K562 (cell line): ENCODE measurements around the gene CACYBP. TPM values are rescaled to one million over a fixed set of nuclear protein-coding genes. Genes with fewer than 3 reads are reported as not detected.

ENCODE experiments used
- ATAC-seq: fragments of 200-7000 bp; cut with Tn5 transposase; 3 replicates; pipeline ENCODE4 v1.9.1; 2020; ENCODE audit warnings: moderate library complexity
- BruUV-seq: library from RNA; stranded (reverse); fragments of 400-500 nt; replicated peaks from 2 replicates; lab custom pipeline; 2021; lab: Mats Ljungman, UMichigan
- CTCF ChIA-PET: fragments of 300-600 bp; formaldehyde crosslinking; extraction: SDS; loops from one replicate; lab custom pipeline; 2021; ENCODE audit warnings: low intra/inter-chr PET ratio; lab: Yijun Ruan, JAX
- POLR2A ChIA-PET: fragments of 300-600, 350-650 bp; sonication (Branson Sonifier 250); formaldehyde crosslinking; extraction: SDS; loops from one replicate; lab custom pipeline; 2021; ENCODE audit warnings: antibody characterized with exemption, inconsistent platforms; lab: Yijun Ruan, JAX
- DNase-seq, 4 experiments: peaks; one replicate each; pipeline versions ENCODE4 v3.0.0 to v3.0.0-alpha.2; 2011 to 2018; ENCODE audit warnings: low spot score in 3 of 4, mixed read lengths in 3 of 4; ENCODE audit errors: extremely low read depth in 1 of 4
- FAIRE-seq: peaks from 2 replicates; lab custom pipeline; 2011; peaks lifted over from hg19 to GRCh38; lab: Jason Lieb, UNC
- H2AFZ ChIP-seq: 2 replicates; pipeline ENCODE4 v1.6.0; 2011; ENCODE audit warnings: low read depth, low read length, control low read depth, inconsistent platforms
- H3K27ac ChIP-seq: fragments of 200-600 bp; 3 replicates; pipeline ENCODE4 v1.8.0; 2011; ENCODE audit warnings: low read depth, mild to moderate bottlenecking, control low read depth, inconsistent platforms, low read length, moderate library complexity, mixed read lengths; ENCODE audit errors: extremely low read depth
- H3K27me3 ChIP-seq, 2 experiments: fragments of 300-600 bp in 1 of 2; 2 replicates in 1 of 2; 3 replicates in 1 of 2; pipeline versions ENCODE4 v1.6.0 to v1.8.0; 2011; ENCODE audit warnings: inconsistent platforms in 2 of 2, low read length in 2 of 2, mild to moderate bottlenecking in 1 of 2, mixed read lengths in 1 of 2, moderate library complexity in 1 of 2; ENCODE audit not compliant: control insufficient read depth in 2 of 2, insufficient read depth in 2 of 2
- H3K36me3 ChIP-seq: fragments of 300-600 bp; 3 replicates; pipeline ENCODE4 v1.8.0; 2011; ENCODE audit warnings: mild to moderate bottlenecking, low read length, inconsistent platforms; ENCODE audit not compliant: control insufficient read depth, insufficient read depth
- H3K4me1 ChIP-seq, 2 experiments: fragments of 200-600 bp in 1 of 2; replicated peaks in 1 of 2; 2 replicates in 1 of 2; 3 replicates in 1 of 2; pipeline versions ENCODE4 v1.5.1 to v1.8.0; 2011; ENCODE audit warnings: inconsistent platforms in 2 of 2, low read length in 2 of 2, mild to moderate bottlenecking in 1 of 2, mixed read lengths in 1 of 2, moderate library complexity in 1 of 2; ENCODE audit not compliant: control insufficient read depth in 2 of 2, insufficient read depth in 2 of 2
- H3K4me2 ChIP-seq: 2 replicates; pipeline ENCODE4 v1.6.1; 2011; ENCODE audit warnings: low read length, control low read depth, inconsistent platforms, mixed read lengths; ENCODE audit not compliant: insufficient read depth
- H3K4me3 ChIP-seq: fragments of 200-600 bp; sonication (generic), shearing (Covaris generic); 2 replicates; pipeline ENCODE4 v1.5.1; 2016; ENCODE audit warnings: control low read depth, inconsistent platforms
- H3K79me2 ChIP-seq: fragments of 200-600 bp; 3 replicates; pipeline ENCODE4 v1.8.0; 2011; ENCODE audit warnings: low read length, inconsistent platforms; ENCODE audit not compliant: control insufficient read depth, insufficient read depth
- H3K9ac ChIP-seq, 2 experiments: 2 replicates each; pipeline versions ENCODE4 v1.6.0 to v1.6.1; 2011; ENCODE audit warnings: low read depth in 2 of 2, low read length in 2 of 2, control low read depth in 1 of 2, inconsistent platforms in 1 of 2, mild to moderate bottlenecking in 1 of 2, mixed read lengths in 1 of 2; ENCODE audit not compliant: insufficient read depth in 1 of 2
- H3K9me1 ChIP-seq: one replicate; pipeline ENCODE4 v1.6.0; 2011; ENCODE audit warnings: inconsistent platforms, mild to moderate bottlenecking, low read length, moderate library complexity; ENCODE audit not compliant: control insufficient read depth, insufficient read depth
- H3K9me3 ChIP-seq: replicated peaks from 2 replicates; pipeline ENCODE4 v1.5.1; 2011; ENCODE audit warnings: low read depth, low read length, inconsistent platforms; ENCODE audit not compliant: control insufficient read depth, insufficient read depth
- H4K20me1 ChIP-seq: replicated peaks from 2 replicates; pipeline ENCODE4 v1.6.1; 2011; ENCODE audit warnings: low read length, inconsistent platforms, mixed read lengths; ENCODE audit not compliant: control insufficient read depth, insufficient read depth
- BHLHE40 ChIP-seq: IDR thresholded peaks from 2 replicates; pipeline ENCODE4 v1.6.1; 2011; ENCODE audit warnings: low read length, improper control_type of control experiment
- CBX2 ChIP-seq: fragments of 200-600 bp; sonication (generic); IDR thresholded peaks from one replicate; pipeline ENCODE4 v1.6.1; 2012; ENCODE audit warnings: mild to moderate bottlenecking, low read length, inconsistent platforms; ENCODE audit not compliant: insufficient read depth, poor library complexity, severe bottlenecking
- KHSRP ChIP-seq: fragments of 450-650 bp; IDR thresholded peaks from 2 replicates; pipeline ENCODE4 v1.6.1; 2017
- NCOA1 ChIP-seq: fragments of 450-650 bp; IDR thresholded peaks from 2 replicates; pipeline ENCODE4 v1.6.1; 2016; ENCODE audit warnings: low read depth
- NR2C2 ChIP-seq, 2 experiments: fragments of 200-800 bp in 1 of 2; sonication (Bioruptor generic) in 1 of 2; sonication (generic) in 1 of 2; formaldehyde crosslinking in 1 of 2; IDR thresholded peaks; 2 replicates each; pipeline versions ENCODE4 v1.6.1 to v1.8.0; 2016 to 2022; ENCODE audit warnings: mild to moderate bottlenecking in 1 of 2, missing compliant biosample characterization in 1 of 2, missing genetic modification characterization in 1 of 2, missing genetic modification reagents in 1 of 2
- OTX1 ChIP-seq: fragments of 450-650 bp; formaldehyde crosslinking; IDR thresholded peaks from 2 replicates; pipeline ENCODE4 v1.4.0; 2022; ENCODE audit warnings: mild to moderate bottlenecking
- POLR3G ChIP-seq: IDR thresholded peaks from 2 replicates; pipeline ENCODE4 v1.6.1; 2011; ENCODE audit not compliant: insufficient read length, insufficient replicate concordance; ENCODE audit errors: extremely low read depth
- SETDB1 ChIP-seq: IDR thresholded peaks from one replicate; pipeline ENCODE4 v1.6.1; 2012; ENCODE audit warnings: low read length, control low read depth, inconsistent platforms
- SLC30A9 ChIP-seq: fragments of 250-450 bp; sonication (Bioruptor Pico); IDR thresholded peaks from 2 replicates; pipeline ENCODE4 v1.8.0; 2022; ENCODE audit warnings: mild to moderate bottlenecking, moderate library complexity
- WGBS: fragments of 100-300 bp; shearing (Covaris generic); methylation state at CpG from one replicate; pipeline ENCODE4 v1.1.6; 2016; ENCODE audit warnings: low coverage, mixed read lengths; ENCODE audit not compliant: insufficient coverage; ENCODE audit errors: missing lambda C conversion rate; 5-methylcytosine and 5-hydroxymethylcytosine counted together
- in situ Hi-C: fragments of 300-500 bp; cut with MboI; formaldehyde crosslinking; loops from 4 replicates; pipeline ENCODE4 v1.15.0; 2018; ENCODE audit warnings: inconsistent platforms, mixed read lengths
- intact Hi-C: fragments of 100-400 bp; cut with micrococcal nuclease; formaldehyde crosslinking; loops from 2 replicates; pipeline ENCODE4 v1.14.2; 2022
- polyA plus RNA-seq, 8 experiments: library from polyadenylated mRNA; depleted of rRNA in 4 of 8; stranded (reverse) in 5 of 8; unstranded in 3 of 8; fragments of >200 nt; fragmentation: Nextera tagmentation in 2 of 8; fragmentation: Illumina TruSeq in 1 of 8; extraction: Ambion mirVana in 2 of 8; extraction: Trizol in 1 of 8; gene quantifications; 2 replicates each; pipeline versions ENCODE4 v1.2.1 to v1.2.3, GENCODE V29; 2011 to 2014; ENCODE audit warnings: inconsistent platforms in 1 of 8, missing spikeins in 1 of 8
- total RNA-seq, 7 experiments: library from RNA; depleted of rRNA in 6 of 7; stranded (reverse); fragments of >200 nt in 6 of 7; fragmentation: Illumina TruSeq in 2 of 7; extraction: Trizol in 2 of 7; gene quantifications; 2 replicates each; pipeline versions ENCODE4 v1.2.1 to v1.2.3, GENCODE V29; 2011 to 2021; ENCODE audit warnings: low replicate concordance in 1 of 7
- TF ChIP-seq, protein P1 (sequence below): IDR thresholded peaks from 2 replicates; pipeline ENCODE4 v1.6.1; 2014; ENCODE audit warnings: antibody characterized with exemption
- TF ChIP-seq, protein P2 (sequence below): IDR thresholded peaks from 3 replicates; pipeline ENCODE4 v1.6.1; 2011; ENCODE audit warnings: borderline replicate concordance, mild to moderate bottlenecking; ENCODE audit not compliant: insufficient read length, insufficient read depth
- TF ChIP-seq, protein P3 (sequence below): sonication (generic); formaldehyde crosslinking; IDR thresholded peaks from 2 replicates; pipeline ENCODE4 v1.8.1; 2023; ENCODE audit warnings: mild to moderate bottlenecking, missing genetic modification reagents

The CACYBP gene
- total and polyA plus RNA-seq, 9 of the 15 experiments (the other 6 are each of a cell fraction or from before 2014, with no cell fraction given), result 147 to 1,576 (median 488) TPM

DNA sequence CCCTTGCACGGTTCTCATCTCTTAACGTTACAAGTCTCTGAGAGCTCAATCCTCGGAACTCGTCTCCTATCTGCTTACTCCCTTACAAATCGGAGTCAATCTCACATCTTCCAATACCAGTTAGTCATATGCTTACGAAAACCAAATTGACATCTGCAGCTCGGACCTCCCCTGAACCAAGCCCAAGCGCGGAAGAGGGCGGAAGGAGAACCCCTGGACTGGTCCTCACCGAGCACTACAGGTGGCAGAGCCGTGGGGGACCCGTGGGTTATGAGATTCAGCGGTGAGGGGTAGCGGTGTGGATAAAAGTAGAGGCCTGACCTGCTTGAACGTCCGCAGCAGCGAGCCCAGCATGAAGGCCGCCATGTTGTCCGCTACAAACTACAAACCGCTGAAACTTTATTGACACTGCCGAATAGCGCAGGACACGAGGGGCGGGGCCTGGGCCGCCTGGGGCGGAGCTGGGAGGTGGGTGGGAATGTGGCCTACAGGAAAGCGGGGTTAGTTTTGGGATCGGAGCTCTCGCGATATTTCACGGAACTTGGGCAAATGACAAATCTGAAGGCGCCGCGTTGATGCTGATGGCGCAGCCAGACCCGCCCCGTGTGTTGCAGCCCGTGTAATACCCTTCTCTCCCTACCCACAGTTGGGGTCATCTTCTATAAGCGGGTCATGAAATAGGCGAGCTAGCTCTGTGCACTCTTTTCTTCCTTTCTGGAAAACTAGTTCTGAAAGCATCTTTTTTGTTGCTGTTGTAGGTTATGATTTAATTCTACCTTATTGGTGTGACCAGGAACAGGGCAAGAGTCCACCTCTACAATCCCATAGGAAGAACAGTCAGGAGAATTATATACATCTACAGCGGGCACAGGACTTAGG lies 23.5 kb downstream of the CACYBP start, which contains the start of gene MRPS14:
TSS of gene MRPS14 (minus strand) at position 383 of the 879 bp plus-strand sequence. CDS start at position 366, 17 bp downstream.
- FAIRE-seq, result peak; percentile 99
- in situ Hi-C loops, result no loop called here
- H3K9me3 ChIP-seq, result no peaks in the 10 kb centered on the region
- no peaks in the 10 kb centered on the region for H3K9me1 ChIP-seq
- H3K79me2 ChIP-seq, result peaks cover 39% of the 10 kb centered on the region
- no peaks in the 10 kb centered on the region for H4K20me1 ChIP-seq
- POLR2A ChIA-PET, result interaction anchor here (0.6 to 3.5 kb wide), 24 partner anchors 8 to 1155 kb away, joined by 3 to 65 read pairs (median 4); partner anchors contain the start of genes CACYBP, GAS5 and ZBTB37
- peak within 1 kb of the TSS; percentile 89 to 98 for H3K9ac ChIP-seq
- H3K27me3 ChIP-seq, result no peaks in the 10 kb centered on the region
- peak within 1 kb of the TSS; percentile 79 for H3K4me3 ChIP-seq
- DNase-seq, result peak; percentile 97 to 100 (median 98)
- 1% methylated on average over 42 of the region's 42 CpGs for WGBS
- peaks cover 29% of the 10 kb centered on the region for H3K36me3 ChIP-seq
- peak within 1 kb of the TSS; percentile 95 for H2AFZ ChIP-seq
- H3K4me1 ChIP-seq, result peaks cover 4 to 11% of the 10 kb centered on the region in 2 experiments; a peak in 4 of 5 replicates
- CTCF ChIA-PET, result no interaction called here
- intact Hi-C loops, result loop anchor here (1.0 to 2.0 kb wide), 2 partner anchors 20 to 24 kb away; partner anchors contain the start of gene CACYBP
- TSS peak; percentile 63 for BruUV-seq
- H3K4me2 ChIP-seq, result peak within 1 kb of the TSS; percentile 95
- peak within 1 kb of the TSS; percentile 83 for H3K27ac ChIP-seq
- ATAC-seq, result peak; percentile 97
- no peak for TF ChIP-seq POLR3G
- TF ChIP-seq NCOA1, result peak; percentile 48; the same call in 1 of the 2 replicates
- peak; percentile 36; the same call in 1 of the 2 replicates for TF ChIP-seq BHLHE40
- TF ChIP-seq CBX2, result no peak
- TF ChIP-seq, protein P1, sequence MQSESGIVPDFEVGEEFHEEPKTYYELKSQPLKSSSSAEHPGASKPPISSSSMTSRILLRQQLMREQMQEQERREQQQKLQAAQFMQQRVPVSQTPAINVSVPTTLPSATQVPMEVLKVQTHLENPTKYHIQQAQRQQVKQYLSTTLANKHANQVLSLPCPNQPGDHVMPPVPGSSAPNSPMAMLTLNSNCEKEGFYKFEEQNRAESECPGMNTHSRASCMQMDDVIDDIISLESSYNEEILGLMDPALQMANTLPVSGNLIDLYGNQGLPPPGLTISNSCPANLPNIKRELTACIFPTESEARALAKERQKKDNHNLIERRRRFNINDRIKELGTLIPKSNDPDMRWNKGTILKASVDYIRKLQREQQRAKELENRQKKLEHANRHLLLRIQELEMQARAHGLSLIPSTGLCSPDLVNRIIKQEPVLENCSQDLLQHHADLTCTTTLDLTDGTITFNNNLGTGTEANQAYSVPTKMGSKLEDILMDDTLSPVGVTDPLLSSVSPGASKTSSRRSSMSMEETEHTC, result no peak
- TF ChIP-seq SLC30A9 (CRISPR knock-in tag), result no peak
- TF ChIP-seq, protein P2, sequence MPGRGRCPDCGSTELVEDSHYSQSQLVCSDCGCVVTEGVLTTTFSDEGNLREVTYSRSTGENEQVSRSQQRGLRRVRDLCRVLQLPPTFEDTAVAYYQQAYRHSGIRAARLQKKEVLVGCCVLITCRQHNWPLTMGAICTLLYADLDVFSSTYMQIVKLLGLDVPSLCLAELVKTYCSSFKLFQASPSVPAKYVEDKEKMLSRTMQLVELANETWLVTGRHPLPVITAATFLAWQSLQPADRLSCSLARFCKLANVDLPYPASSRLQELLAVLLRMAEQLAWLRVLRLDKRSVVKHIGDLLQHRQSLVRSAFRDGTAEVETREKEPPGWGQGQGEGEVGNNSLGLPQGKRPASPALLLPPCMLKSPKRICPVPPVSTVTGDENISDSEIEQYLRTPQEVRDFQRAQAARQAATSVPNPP, result no peak
- TF ChIP-seq OTX1 (CRISPR knock-in tag), result peak; percentile 41; the same call in 1 of the 2 replicates
- TF ChIP-seq KHSRP, result no peak
- TF ChIP-seq NR2C2 (CRISPR knock-in tag; IDR thresholded peaks at IDR 0.05), result peak; percentile 17
- peak; percentile 85 for TF ChIP-seq NR2C2 (tag; IDR thresholded peaks at IDR 0.05)
- TF ChIP-seq SETDB1, result no peak
- TF ChIP-seq, protein P3, sequence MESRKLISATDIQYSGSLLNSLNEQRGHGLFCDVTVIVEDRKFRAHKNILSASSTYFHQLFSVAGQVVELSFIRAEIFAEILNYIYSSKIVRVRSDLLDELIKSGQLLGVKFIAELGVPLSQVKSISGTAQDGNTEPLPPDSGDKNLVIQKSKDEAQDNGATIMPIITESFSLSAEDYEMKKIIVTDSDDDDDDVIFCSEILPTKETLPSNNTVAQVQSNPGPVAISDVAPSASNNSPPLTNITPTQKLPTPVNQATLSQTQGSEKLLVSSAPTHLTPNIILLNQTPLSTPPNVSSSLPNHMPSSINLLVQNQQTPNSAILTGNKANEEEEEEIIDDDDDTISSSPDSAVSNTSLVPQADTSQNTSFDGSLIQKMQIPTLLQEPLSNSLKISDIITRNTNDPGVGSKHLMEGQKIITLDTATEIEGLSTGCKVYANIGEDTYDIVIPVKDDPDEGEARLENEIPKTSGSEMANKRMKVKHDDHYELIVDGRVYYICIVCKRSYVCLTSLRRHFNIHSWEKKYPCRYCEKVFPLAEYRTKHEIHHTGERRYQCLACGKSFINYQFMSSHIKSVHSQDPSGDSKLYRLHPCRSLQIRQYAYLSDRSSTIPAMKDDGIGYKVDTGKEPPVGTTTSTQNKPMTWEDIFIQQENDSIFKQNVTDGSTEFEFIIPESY (CRISPR knock-in tag), result peak; percentile 60; the same call in 1 of the 2 replicates
